ENCODE results near the gene HSD17B1. TPM values are rescaled to one million over a fixed set of nuclear protein-coding genes. Genes with fewer than 3 reads are reported as not detected.
A peak's percentile ranks its signal among the peaks of the same experiment; 100 is the strongest.

HSD17B1 gene
- polyA plus RNA-seq, 3 donors = 0.19 to 0.72 (median 0.27) TPM

- whole genome bisulfite sequencing (ENCODE audit: insufficient coverage) = 89% methylated on average over 4 of the region's 14 CpGs
- Histone ChIP-seq H3K4me1 (ENCODE audit: control insufficient read depth in 1 of 2, insufficient read depth in 2 of 2, low read length in 2 of 2) (peaks cover 35 to 48% of the 10 kb centered on the region in 2 donors), H3K4me3 (replicated peaks in 1 of 3; ENCODE audit: low read depth in 2 of 3, low read length in 3 of 3) (peak overlapping the region in 2 of 3 experiments; percentile 91 to 92), H3K9me3 (replicated peaks in 1 of 2; ENCODE audit: control insufficient read depth in 1 of 2, insufficient read depth in 1 of 2, low read length in 2 of 2) (no peaks in the 10 kb centered on the region), H4K20me1 (ENCODE audit: insufficient read depth, low read length) (peaks cover 27% of the 10 kb centered on the region), H2AFZ (ENCODE audit: insufficient read depth, low read depth, low read length, poor library complexity, severe bottlenecking) (no peak overlapping the region), H3K36me3 (replicated peaks in 1 of 2; ENCODE audit: control insufficient read depth in 1 of 2, insufficient read depth in 2 of 2, low read length in 2 of 2) (peaks cover 19 to 27% of the 10 kb centered on the region in 2 donors), H3K27ac (ENCODE audit: low read depth in 1 of 2, low read length in 2 of 2) (peak overlapping the region; percentile 88 to 92), H3K27me3 (ENCODE audit: control insufficient read depth in 2 of 2, insufficient read depth in 2 of 2, low read length in 2 of 2) (no peaks in the 10 kb centered on the region), H3K79me2 (ENCODE audit: insufficient read depth, low read length) (peaks cover 44% of the 10 kb centered on the region), H3K4me2 (replicated peaks; ENCODE audit: extremely low read depth, low read length, poor library complexity, severe bottlenecking) (peak overlapping the region; percentile 100), H3K9ac (ENCODE audit: insufficient read depth, low read length, poor library complexity, severe bottlenecking) (peak overlapping the region; percentile 87)
- Mint-ChIP-seq H3K9me3 (peaks cover 0 to 3% (median 0%) of the 10 kb centered on the region in 7 donors), H3K4me1 (peaks cover 31% of the 10 kb centered on the region), H3K27ac (peak overlapping the region; percentile 81 to 97 (median 91)), H3K4me3 (peak overlapping the region; percentile 90 to 93), H3K27me3 (ENCODE audit: low read depth in 3 of 3) (peaks cover 0 to 10% (median 1%) of the 10 kb centered on the region in 3 donors), H3K36me3 (peaks cover 23 to 29% of the 10 kb centered on the region in 2 donors)
- TF ChIP-seq, protein P1, sequence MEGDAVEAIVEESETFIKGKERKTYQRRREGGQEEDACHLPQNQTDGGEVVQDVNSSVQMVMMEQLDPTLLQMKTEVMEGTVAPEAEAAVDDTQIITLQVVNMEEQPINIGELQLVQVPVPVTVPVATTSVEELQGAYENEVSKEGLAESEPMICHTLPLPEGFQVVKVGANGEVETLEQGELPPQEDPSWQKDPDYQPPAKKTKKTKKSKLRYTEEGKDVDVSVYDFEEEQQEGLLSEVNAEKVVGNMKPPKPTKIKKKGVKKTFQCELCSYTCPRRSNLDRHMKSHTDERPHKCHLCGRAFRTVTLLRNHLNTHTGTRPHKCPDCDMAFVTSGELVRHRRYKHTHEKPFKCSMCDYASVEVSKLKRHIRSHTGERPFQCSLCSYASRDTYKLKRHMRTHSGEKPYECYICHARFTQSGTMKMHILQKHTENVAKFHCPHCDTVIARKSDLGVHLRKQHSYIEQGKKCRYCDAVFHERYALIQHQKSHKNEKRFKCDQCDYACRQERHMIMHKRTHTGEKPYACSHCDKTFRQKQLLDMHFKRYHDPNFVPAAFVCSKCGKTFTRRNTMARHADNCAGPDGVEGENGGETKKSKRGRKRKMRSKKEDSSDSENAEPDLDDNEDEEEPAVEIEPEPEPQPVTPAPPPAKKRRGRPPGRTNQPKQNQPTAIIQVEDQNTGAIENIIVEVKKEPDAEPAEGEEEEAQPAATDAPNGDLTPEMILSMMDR (IDR thresholded peaks at IDR 0.05) = no peak
- intact Hi-C loops (cut with micrococcal nuclease) = loop anchor here in 1 of 2 donors (2.0 kb wide), 1 partner anchor 14 kb away; the partner anchor contains the start of gene PSMC3IP
- no peak for DNase-seq
Observed at GRCh38 chr17:42563143-42563509, 10.4 kb downstream of the HSD17B1 start.

GRCh38 chr17:42563543-42563942 lies 10.8 kb downstream of the HSD17B1 start:
- Mint-ChIP-seq H3K27ac (peak overlapping the region in 6 of 7 donors; percentile 61 to 91 (median 81)), H3K4me1 (peaks cover 33% of the 10 kb centered on the region), H3K9me3 (peaks cover 0 to 3% (median 0%) of the 10 kb centered on the region in 7 donors), H3K4me3 (peak overlapping the region; percentile 9 to 13), H3K27me3 (ENCODE audit: low read depth in 3 of 3) (peaks cover 0 to 10% (median 1%) of the 10 kb centered on the region in 3 donors), H3K36me3 (peaks cover 24 to 32% of the 10 kb centered on the region in 2 donors)
- Histone ChIP-seq H2AFZ (ENCODE audit: insufficient read depth, low read depth, low read length, poor library complexity, severe bottlenecking) (no peak overlapping the region), H3K9me3 (replicated peaks in 1 of 2; ENCODE audit: control insufficient read depth in 1 of 2, insufficient read depth in 1 of 2, low read length in 2 of 2) (no peaks in the 10 kb centered on the region), H3K9ac (ENCODE audit: insufficient read depth, low read length, poor library complexity, severe bottlenecking) (no peak overlapping the region), H3K27me3 (ENCODE audit: control insufficient read depth in 2 of 2, insufficient read depth in 2 of 2, low read length in 2 of 2) (no peaks in the 10 kb centered on the region), H3K4me2 (replicated peaks; ENCODE audit: extremely low read depth, low read length, poor library complexity, severe bottlenecking) (peak overlapping the region; percentile 100), H3K27ac (ENCODE audit: low read depth in 1 of 2, low read length in 2 of 2) (peak overlapping the region in 1 of 2 donors; percentile 92), H3K4me1 (ENCODE audit: control insufficient read depth in 1 of 2, insufficient read depth in 2 of 2, low read length in 2 of 2) (peaks cover 39 to 52% of the 10 kb centered on the region in 2 donors), H3K4me3 (replicated peaks in 1 of 3; ENCODE audit: low read depth in 2 of 3, low read length in 3 of 3) (peak overlapping the region in 1 of 3 experiments; percentile 92), H4K20me1 (ENCODE audit: insufficient read depth, low read length) (peaks cover 32% of the 10 kb centered on the region), H3K79me2 (ENCODE audit: insufficient read depth, low read length) (peaks cover 48% of the 10 kb centered on the region), H3K36me3 (replicated peaks in 1 of 2; ENCODE audit: control insufficient read depth in 1 of 2, insufficient read depth in 2 of 2, low read length in 2 of 2) (peaks cover 22 to 30% of the 10 kb centered on the region in 2 donors)
- no peak for DNase-seq
- intact Hi-C loops (cut with micrococcal nuclease) = loop anchor here in 1 of 2 donors (2.0 kb wide), 1 partner anchor 13 kb away; the partner anchor contains the start of gene PSMC3IP
- WGBS (ENCODE audit: insufficient coverage) = 0% methylated on average over 1 of the region's 1 CpG
- TF ChIP-seq, protein P1 (IDR thresholded peaks at IDR 0.05) = no peak

All from CD14-positive monocyte (primary cell).